HG02759 (cell line): ENCODE results near the gene POU3F2.

ENCODE experiments used
- ATAC-seq: cut with Tn5 transposase; IDR thresholded peaks from one replicate; pipeline ENCODE4 v1.9.1; 2021; ENCODE audit warnings: mild to moderate bottlenecking, moderate library complexity; ENCODE audit not compliant: unreplicated experiment

POU3F2 gene

GRCh38 chr6:98830146-98830545 is 4.2 kb upstream of the POU3F2 start:
- no peak for ATAC-seq

GRCh38 chr6:98831057-98831958 is 3.1 kb upstream of the POU3F2 start:
- ATAC-seq, result no peak

GRCh38 chr6:98831959-98832283 is 2.5 kb upstream of the POU3F2 start:
- no peak for ATAC-seq

- ATAC-seq, result no peak
Observed at GRCh38 chr6:98832284-98833056, 1.9 kb upstream of the POU3F2 start.

GRCh38 chr6:98833057-98833306 is 1.4 kb upstream of the POU3F2 start:
- peak; percentile 26 for ATAC-seq

- peak; percentile 11 for ATAC-seq
Observed at GRCh38 chr6:98833307-98834059, 891 bp upstream of the POU3F2 start.

GRCh38 chr6:98835149-98836024 is 1.0 kb downstream of the POU3F2 start:
- no peak for ATAC-seq

GRCh38 chr6:98836025-98836961 is 1.9 kb downstream of the POU3F2 start:
- no peak for ATAC-seq

GRCh38 chr6:98836962-98837944 is 2.9 kb downstream of the POU3F2 start:
- ATAC-seq, result no peak

GRCh38 chr6:98838032-98838431 is 3.7 kb downstream of the POU3F2 start:
- no peak for ATAC-seq

- no peak for ATAC-seq
Observed at GRCh38 chr6:98838975-98839374, 4.6 kb downstream of the POU3F2 start.

- no peak for ATAC-seq
Observed at GRCh38 chr6:98839781-98840361, 5.5 kb downstream of the POU3F2 start.

GRCh38 chr6:98840385-98840784 is 6.0 kb downstream of the POU3F2 start:
- ATAC-seq, result no peak

- ATAC-seq, result no peak
Observed at GRCh38 chr6:98840996-98841513, 6.7 kb downstream of the POU3F2 start.

- ATAC-seq, result no peak
Observed at GRCh38 chr6:98841621-98842341, 7.4 kb downstream of the POU3F2 start.

GRCh38 chr6:98842342-98843180 is 8.2 kb downstream of the POU3F2 start:
- no peak for ATAC-seq
